ENCODE data around the gene ACSF2. TPM values are rescaled to one million over a fixed set of nuclear protein-coding genes. Genes with fewer than 3 reads are reported as not detected.

Gene ACSF2
- total RNA-seq, 4 donors from 2014 or later = 165 to 460 (median 190) TPM

DNA sequence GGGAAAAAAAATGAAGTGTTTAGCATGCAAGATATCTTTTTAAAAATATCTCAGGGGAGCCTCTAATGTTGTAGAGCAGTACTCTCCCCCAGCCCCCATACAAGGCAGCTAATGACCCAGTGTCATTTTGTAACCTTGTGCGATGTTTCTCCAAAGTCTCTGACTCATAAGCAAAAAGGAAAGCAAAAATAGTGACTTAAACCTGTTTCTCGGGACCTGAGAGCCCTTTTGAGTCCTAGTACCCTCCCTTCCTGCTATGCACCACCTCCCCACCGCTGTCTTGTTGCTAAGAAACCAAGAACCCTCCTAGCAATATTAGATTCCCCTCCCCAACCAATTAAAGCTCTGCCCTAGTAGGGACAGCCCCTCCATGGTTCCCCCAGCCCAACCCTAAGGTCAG lies 85.0 kb downstream of the ACSF2 start:
- intact Hi-C loops (cut with DNase I; ENCODE audit: low total_unique reads) = no loop called here

DNA sequence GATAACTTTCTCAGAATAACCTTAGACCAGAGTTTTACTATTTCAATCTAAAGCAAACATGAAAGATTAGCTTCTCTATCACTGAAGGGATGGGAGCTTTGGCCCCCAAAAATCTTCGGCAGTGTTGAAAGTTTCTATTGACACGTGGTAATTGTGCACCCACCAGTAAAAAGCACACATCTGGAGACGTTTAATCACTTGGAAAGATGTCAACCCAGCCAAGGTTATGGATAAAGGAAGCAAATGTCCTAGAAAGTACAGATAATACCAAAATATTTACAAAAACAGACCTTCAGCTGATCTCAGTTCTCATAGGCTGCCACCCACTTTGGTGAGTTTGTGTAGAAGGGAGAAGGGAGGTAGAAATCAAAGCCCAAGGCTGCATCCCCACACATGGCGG lies 87.5 kb downstream of the ACSF2 start:
- no peak for TF ChIP-seq EP300 (IDR thresholded peaks at IDR 0.05; ENCODE audit: low read depth)
- no peak for TF ChIP-seq POLR2A (IDR thresholded peaks at IDR 0.05)
- TF ChIP-seq POLR2AphosphoS5 (IDR thresholded peaks at IDR 0.05) = no peak
- TF ChIP-seq, protein P1, sequence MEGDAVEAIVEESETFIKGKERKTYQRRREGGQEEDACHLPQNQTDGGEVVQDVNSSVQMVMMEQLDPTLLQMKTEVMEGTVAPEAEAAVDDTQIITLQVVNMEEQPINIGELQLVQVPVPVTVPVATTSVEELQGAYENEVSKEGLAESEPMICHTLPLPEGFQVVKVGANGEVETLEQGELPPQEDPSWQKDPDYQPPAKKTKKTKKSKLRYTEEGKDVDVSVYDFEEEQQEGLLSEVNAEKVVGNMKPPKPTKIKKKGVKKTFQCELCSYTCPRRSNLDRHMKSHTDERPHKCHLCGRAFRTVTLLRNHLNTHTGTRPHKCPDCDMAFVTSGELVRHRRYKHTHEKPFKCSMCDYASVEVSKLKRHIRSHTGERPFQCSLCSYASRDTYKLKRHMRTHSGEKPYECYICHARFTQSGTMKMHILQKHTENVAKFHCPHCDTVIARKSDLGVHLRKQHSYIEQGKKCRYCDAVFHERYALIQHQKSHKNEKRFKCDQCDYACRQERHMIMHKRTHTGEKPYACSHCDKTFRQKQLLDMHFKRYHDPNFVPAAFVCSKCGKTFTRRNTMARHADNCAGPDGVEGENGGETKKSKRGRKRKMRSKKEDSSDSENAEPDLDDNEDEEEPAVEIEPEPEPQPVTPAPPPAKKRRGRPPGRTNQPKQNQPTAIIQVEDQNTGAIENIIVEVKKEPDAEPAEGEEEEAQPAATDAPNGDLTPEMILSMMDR (IDR thresholded peaks at IDR 0.05) = no peak
- H3K9me3 ChIP-seq = no peaks in the 10 kb centered on the region
- WGBS, 2 donors (ENCODE audit: low coverage in 1 of 2) = 64 to 69% methylated on average over 4 of the region's 4 CpGs
- H3K27ac ChIP-seq = no peak overlapping the region
- H3K4me1 ChIP-seq = peaks cover 0 to 24% (median 9%) of the 10 kb centered on the region in 4 donors
- H3K4me3 ChIP-seq = no peak overlapping the region
- H3K27me3 ChIP-seq = no peaks in the 10 kb centered on the region
- DNase-seq = no peak
- intact Hi-C loops (cut with DNase I; ENCODE audit: low total_unique reads) (no loop called here), in situ Hi-C loops (cut with MboI; ENCODE audit: low pct_ligation_motif_present in 1 of 4, low pct_unique_long_range_greater_than_20kb in 1 of 4, low sequenced_read_pairs in 3 of 4) (no loop called here)
- no peaks in the 10 kb centered on the region for H3K36me3 ChIP-seq

More for the DNA sequence above, 85.0 kb downstream of the ACSF2 start:
- no peaks in the 10 kb centered on the region for H3K27me3 ChIP-seq
- H3K4me3 ChIP-seq = no peak overlapping the region
- H3K36me3 ChIP-seq = no peaks in the 10 kb centered on the region
- in situ Hi-C loops (cut with MboI; ENCODE audit: low pct_ligation_motif_present in 1 of 4, low pct_unique_long_range_greater_than_20kb in 1 of 4, low sequenced_read_pairs in 3 of 4) = no loop called here
- no peak for TF ChIP-seq POLR2A (IDR thresholded peaks at IDR 0.05)
- TF ChIP-seq, protein P1 (IDR thresholded peaks at IDR 0.05) = no peak
- TF ChIP-seq EP300 (IDR thresholded peaks at IDR 0.05; ENCODE audit: low read depth) = no peak
- TF ChIP-seq POLR2AphosphoS5 (IDR thresholded peaks at IDR 0.05) = no peak
- peaks cover 0 to 24% (median 15%) of the 10 kb centered on the region in 4 donors for H3K4me1 ChIP-seq
- DNase-seq = no peak
- H3K9me3 ChIP-seq = no peaks in the 10 kb centered on the region
- H3K27ac ChIP-seq = no peak overlapping the region
- 50 to 54% methylated on average over 1 to 3 of the region's 3 CpGs for WGBS, 2 donors (ENCODE audit: low coverage in 1 of 2)

DNA sequence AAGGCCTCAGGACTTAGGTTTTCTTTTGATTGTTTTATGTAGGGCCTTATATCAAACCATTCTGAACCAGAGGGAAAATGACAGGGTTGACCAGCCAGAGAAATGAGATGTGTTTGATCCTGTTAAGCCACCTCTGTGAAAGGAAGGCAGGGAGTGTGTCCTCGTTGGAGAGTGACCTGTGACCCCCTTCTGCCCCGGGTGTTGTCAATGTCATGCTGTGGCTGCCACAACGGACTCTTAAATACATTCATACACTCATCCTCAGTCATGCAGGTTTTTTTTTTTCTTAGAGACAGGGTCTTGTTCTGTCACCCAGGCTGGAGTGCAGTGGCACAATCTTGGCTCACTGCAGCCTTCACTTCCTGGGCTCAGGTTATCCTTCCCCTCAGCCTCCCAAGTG lies 88.4 kb downstream of the ACSF2 start:
- Histone ChIP-seq H3K9me3 (no peaks in the 10 kb centered on the region), H3K27me3 (no peaks in the 10 kb centered on the region), H3K4me3 (no peak overlapping the region), H3K36me3 (no peaks in the 10 kb centered on the region), H3K4me1 (peaks cover 0 to 22% (median 2%) of the 10 kb centered on the region in 4 donors), H3K27ac (peak overlapping the region in 1 of 4 donors; percentile 9)
- WGBS, 2 donors (ENCODE audit: low coverage in 1 of 2) = 69% methylated on average over 3 of the region's 3 CpGs; no CpG with 5 or more reads in 1 of the 2 donors
- TF ChIP-seq, protein P1 (IDR thresholded peaks at IDR 0.05) = no peak
- TF ChIP-seq POLR2A (IDR thresholded peaks at IDR 0.05) = no peak
- intact Hi-C loops (cut with DNase I; ENCODE audit: low total_unique reads) (no loop called here), in situ Hi-C loops (cut with MboI; ENCODE audit: low pct_ligation_motif_present in 1 of 4, low pct_unique_long_range_greater_than_20kb in 1 of 4, low sequenced_read_pairs in 3 of 4) (no loop called here)
- no peak for DNase-seq

DNA sequence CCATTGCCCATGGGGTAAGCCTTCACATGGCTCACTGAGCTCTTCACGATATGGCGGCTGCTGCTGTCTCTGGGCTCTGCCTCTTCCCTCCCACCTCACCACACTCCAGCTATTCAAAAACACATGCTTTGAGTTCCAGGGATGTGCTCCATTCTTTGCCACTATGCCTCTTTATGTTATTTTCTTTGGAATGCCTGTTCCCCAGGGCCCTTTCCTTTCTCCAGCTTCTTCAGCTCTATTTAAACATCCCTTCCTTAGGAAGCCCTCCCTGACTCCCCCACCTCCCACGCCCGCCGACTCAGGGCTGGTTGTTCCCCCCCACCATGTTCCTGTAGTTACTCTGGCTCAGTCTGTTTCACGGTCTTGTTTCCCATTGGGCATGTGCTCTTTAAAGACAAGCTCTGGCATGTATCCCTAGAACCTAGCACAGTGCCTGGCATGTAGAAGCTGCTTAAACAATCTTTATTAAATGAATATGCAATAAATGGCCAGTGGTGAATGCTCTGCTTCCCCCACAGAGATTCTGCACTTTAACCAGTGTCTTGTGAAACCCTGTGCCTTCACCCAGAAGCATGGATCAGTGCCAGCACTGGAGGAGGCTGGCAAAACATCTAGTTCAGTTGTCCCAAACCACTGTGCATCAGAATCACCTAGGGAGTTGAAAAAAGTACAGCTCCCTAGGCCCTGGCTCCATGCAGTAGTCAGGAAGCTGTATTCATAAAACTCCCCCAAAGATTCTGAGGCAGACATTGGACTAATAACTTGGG lies 89.1 kb downstream of the ACSF2 start:
- Histone ChIP-seq H3K4me3 (no peak overlapping the region), H3K27me3 (no peaks in the 10 kb centered on the region), H3K9me3 (no peaks in the 10 kb centered on the region), H3K4me1 (peaks cover 0 to 22% (median 2%) of the 10 kb centered on the region in 4 donors), H3K27ac (peak overlapping the region in 1 of 4 donors; percentile 32), H3K36me3 (no peaks in the 10 kb centered on the region)
- DNase-seq = no peak
- WGBS, 2 donors (ENCODE audit: low coverage in 1 of 2) = 79% methylated on average over 6 of the region's 6 CpGs; no CpG with 5 or more reads in 1 of the 2 donors
- intact Hi-C loops (cut with DNase I; ENCODE audit: low total_unique reads) = no loop called here
- TF ChIP-seq POLR2AphosphoS5 (IDR thresholded peaks at IDR 0.05) (no peak), POLR2A (IDR thresholded peaks at IDR 0.05) (no peak), EP300 (IDR thresholded peaks at IDR 0.05; ENCODE audit: low read depth) (no peak)
- TF ChIP-seq, protein P1 (IDR thresholded peaks at IDR 0.05) = no peak
- in situ Hi-C loops (cut with MboI; ENCODE audit: low pct_ligation_motif_present in 1 of 4, low pct_unique_long_range_greater_than_20kb in 1 of 4, low sequenced_read_pairs in 3 of 4) = no loop called here
